HEK293 (cell line): Measurements from ENCODE around the gene RPL7A.
A peak's percentile ranks its signal among the peaks of the same experiment; 100 is the strongest.

ENCODE experiments used
- CTCF ChIP-seq: fragments of 450-650 bp; formaldehyde crosslinking; IDR thresholded peaks from 2 replicates; pipeline ENCODE4 v1.5.1; 2016; ENCODE audit warnings: missing biosample characterization, missing genetic modification characterization
- ZNF169 ChIP-seq: fragments of 450-650 bp; formaldehyde crosslinking; IDR thresholded peaks from 2 replicates; pipeline ENCODE4 v1.5.1; 2016; ENCODE audit warnings: missing biosample characterization, missing genetic modification characterization
- ZNF280D ChIP-seq: fragments of 450-650 bp; formaldehyde crosslinking; IDR thresholded peaks from 2 replicates; pipeline ENCODE4 v1.5.1; 2016; ENCODE audit warnings: missing biosample characterization, missing genetic modification characterization
- ZNF76 ChIP-seq: fragments of 450-650 bp; formaldehyde crosslinking; IDR thresholded peaks from 2 replicates; pipeline ENCODE4; 2016; ENCODE audit warnings: low read depth, missing biosample characterization, missing genetic modification characterization, borderline replicate concordance
- ZNF777 ChIP-seq: fragments of 450-650 bp; formaldehyde crosslinking; IDR thresholded peaks from 2 replicates; pipeline ENCODE4 v1.5.1; 2017; ENCODE audit warnings: missing biosample characterization, missing genetic modification characterization, borderline replicate concordance

GRCh38 chr9:133347985-133348717, at the start of gene RPL7A, which contains the start of gene MED22:
- TF ChIP-seq ZNF777 (tag by site-specific recombination), result no peak
- TF ChIP-seq ZNF280D (tag by site-specific recombination), result no peak
- TF ChIP-seq ZNF169 (tag by site-specific recombination), result no peak; the same call in 1 of the 2 replicates
- TF ChIP-seq CTCF, result peak; percentile 58; the same call in 1 of the 2 replicates
- TF ChIP-seq ZNF76, result peak; percentile 97
